ENCODE data around the gene COX19. TPM values are rescaled to one million over a fixed set of nuclear protein-coding genes. Genes with fewer than 3 reads are reported as not detected.

The COX19 gene
- polyA plus RNA-seq, 4 donors, result 7.2 to 19.3 (median 11.2) TPM

GRCh38 chr7:992709-993607 is 17.6 kb upstream of the COX19 start:
- DNase-seq (ENCODE audit: low read depth in 4 of 4, low spot score in 3 of 4), result peak; percentile 82 to 95 (median 90)

GRCh38 chr7:991729-992656 is 16.6 kb upstream of the COX19 start:
- no peak for DNase-seq (ENCODE audit: low read depth in 4 of 4, low spot score in 3 of 4)

GRCh38 chr7:990933-991728 is 15.8 kb upstream of the COX19 start:
- DNase-seq (ENCODE audit: low read depth in 4 of 4, low spot score in 3 of 4), result no peak

GRCh38 chr7:990352-990932 is 15.1 kb upstream of the COX19 start:
- no peak for DNase-seq (ENCODE audit: low read depth in 4 of 4, low spot score in 3 of 4)

GRCh38 chr7:988963-989529 is 13.7 kb upstream of the COX19 start:
- DNase-seq (ENCODE audit: low read depth in 4 of 4, low spot score in 3 of 4), result no peak

- DNase-seq (ENCODE audit: low read depth in 4 of 4, low spot score in 3 of 4), result no peak
Observed at GRCh38 chr7:988426-988911, 13.1 kb upstream of the COX19 start.

- no peak for DNase-seq (ENCODE audit: low read depth in 4 of 4, low spot score in 3 of 4)
Observed at GRCh38 chr7:987909-988308, 12.6 kb upstream of the COX19 start.

GRCh38 chr7:986766-987751 is 11.7 kb upstream of the COX19 start:
- no peak for DNase-seq (ENCODE audit: low read depth in 4 of 4, low spot score in 3 of 4)

- DNase-seq (ENCODE audit: low read depth in 4 of 4, low spot score in 3 of 4), result no peak
Observed at GRCh38 chr7:985915-986741, 10.8 kb upstream of the COX19 start.

GRCh38 chr7:985127-985416 is 9.7 kb upstream of the COX19 start:
- DNase-seq (ENCODE audit: low read depth in 4 of 4, low spot score in 3 of 4), result no peak

GRCh38 chr7:984361-985126 is 9.2 kb upstream of the COX19 start:
- DNase-seq (ENCODE audit: low read depth in 4 of 4, low spot score in 3 of 4), result no peak

- no peak for DNase-seq (ENCODE audit: low read depth in 4 of 4, low spot score in 3 of 4)
Observed at GRCh38 chr7:983616-984071, 8.3 kb upstream of the COX19 start.

GRCh38 chr7:983004-983615 is 7.8 kb upstream of the COX19 start, which contains the start of gene CYP2W1:
Gene CYP2W1 (plus strand): TSS chr7:983181. CDS start chr7:983212, 31 bp downstream.
- no peak for DNase-seq (ENCODE audit: low read depth in 4 of 4, low spot score in 3 of 4)

GRCh38 chr7:982511-983003 is 7.2 kb upstream of the COX19 start:
- no peak for DNase-seq (ENCODE audit: low read depth in 4 of 4, low spot score in 3 of 4)

GRCh38 chr7:981793-982510 is 6.6 kb upstream of the COX19 start:
- DNase-seq (ENCODE audit: low read depth in 4 of 4, low spot score in 3 of 4), result no peak

All from left renal pelvis (tissue), 4 donors.